Thoracic aorta (tissue), 2 donors: ENCODE measurements around the gene ZCCHC7. TPM values are rescaled to one million over a fixed set of nuclear protein-coding genes. Genes with fewer than 3 reads are reported as not detected.
A peak's percentile ranks its signal among the peaks of the same experiment; 100 is the strongest.

Experiments
- ATAC-seq: fragments of 150-250 bp; one replicate; pipeline ENCODE4 v1.8.0; 2017; ENCODE audit warnings: low read depth; ENCODE audit not compliant: insufficient number of reproducible peaks, low FRiP score
- DNase-seq: peaks from one replicate; pipeline ENCODE4 v3.0.0-alpha.2; 2020; ENCODE audit warnings: low spot score
- H3K27ac ChIP-seq, 2 donors: fragments of 200-600 bp; sonication (generic); 1 replicate in 1 of 2; 2 replicates in 1 of 2; pipeline ENCODE4 v1.5.1; 2016; ENCODE audit warnings: mild to moderate bottlenecking in 2 of 2, moderate library complexity in 2 of 2
- H3K27me3 ChIP-seq: fragments of 200-600 bp; sonication (generic); replicated peaks from 2 replicates; pipeline ENCODE4 v1.6.0; 2016; ENCODE audit warnings: mild to moderate bottlenecking; ENCODE audit not compliant: insufficient read depth
- H3K36me3 ChIP-seq: fragments of 200-600 bp; sonication (generic); one replicate; pipeline ENCODE4 v1.5.1; 2016
- H3K4me1 ChIP-seq, 2 donors: fragments of 200-600 bp; sonication (generic); 1 replicate in 1 of 2; 2 replicates in 1 of 2; pipeline versions ENCODE4 v1.5.1 to v1.6.0; 2016; ENCODE audit warnings: low read depth in 2 of 2, mild to moderate bottlenecking in 1 of 2; ENCODE audit not compliant: control insufficient read depth in 1 of 2
- H3K4me3 ChIP-seq: fragments of 200-600 bp; sonication (generic); 2 replicates; pipeline ENCODE4 v1.5.1; 2016; ENCODE audit warnings: mild to moderate bottlenecking
- H3K9me3 ChIP-seq: fragments of 200-600 bp; sonication (generic); 2 replicates; pipeline ENCODE4 v1.5.1; 2016
- total RNA-seq, 2 donors: library from RNA; depleted of rRNA; stranded (reverse); fragments of >200 nt; gene quantifications; one replicate each; pipeline versions ENCODE4 v1.1.0 to v1.2.3, GENCODE V29; 2016
- TF ChIP-seq, protein P1 (sequence below): fragments of 200-600 bp; sonication (generic); IDR thresholded peaks from one replicate; pipeline ENCODE4 v1.5.1; 2019; ENCODE audit warnings: antibody characterized with exemption

ZCCHC7 gene
- total RNA-seq, 2 donors from 2014 or later: 13.8 to 19.5 TPM

DNA sequence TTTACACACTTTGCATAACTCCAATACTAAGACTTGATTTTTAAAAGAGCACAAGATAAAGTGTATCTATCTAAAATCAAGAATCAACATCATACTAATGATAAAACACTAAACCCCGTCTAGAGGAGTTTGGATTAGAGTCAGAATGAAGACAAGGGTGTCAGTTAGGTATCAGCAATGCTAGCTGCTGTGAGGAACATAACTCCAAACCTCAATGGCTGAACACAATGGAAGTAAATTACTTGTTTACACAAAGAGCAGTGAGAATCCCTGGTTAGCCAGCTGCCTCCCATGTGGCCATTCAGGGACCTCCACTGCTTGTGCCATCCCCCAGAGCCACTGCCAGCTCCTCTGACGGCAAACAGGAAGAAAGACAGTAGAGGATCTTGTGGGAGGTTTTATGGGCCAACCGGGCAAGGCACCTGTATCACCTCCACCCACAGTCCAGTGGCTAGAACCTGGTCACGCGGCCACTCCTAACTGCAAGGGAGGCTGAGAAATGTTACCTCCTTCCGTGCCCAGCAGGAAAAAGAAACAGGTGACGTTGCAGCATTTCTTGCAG, 278.2 kb downstream of the ZCCHC7 start:
- Histone ChIP-seq H3K27ac (no peak overlapping the region), H3K4me1 (no peaks in the 10 kb centered on the region), H3K27me3 (no peaks in the 10 kb centered on the region), H3K36me3 (no peaks in the 10 kb centered on the region), H3K9me3 (no peaks in the 10 kb centered on the region), H3K4me3 (no peak overlapping the region)
- DNase-seq (no peak), ATAC-seq (no peak)
- TF ChIP-seq, protein P1, sequence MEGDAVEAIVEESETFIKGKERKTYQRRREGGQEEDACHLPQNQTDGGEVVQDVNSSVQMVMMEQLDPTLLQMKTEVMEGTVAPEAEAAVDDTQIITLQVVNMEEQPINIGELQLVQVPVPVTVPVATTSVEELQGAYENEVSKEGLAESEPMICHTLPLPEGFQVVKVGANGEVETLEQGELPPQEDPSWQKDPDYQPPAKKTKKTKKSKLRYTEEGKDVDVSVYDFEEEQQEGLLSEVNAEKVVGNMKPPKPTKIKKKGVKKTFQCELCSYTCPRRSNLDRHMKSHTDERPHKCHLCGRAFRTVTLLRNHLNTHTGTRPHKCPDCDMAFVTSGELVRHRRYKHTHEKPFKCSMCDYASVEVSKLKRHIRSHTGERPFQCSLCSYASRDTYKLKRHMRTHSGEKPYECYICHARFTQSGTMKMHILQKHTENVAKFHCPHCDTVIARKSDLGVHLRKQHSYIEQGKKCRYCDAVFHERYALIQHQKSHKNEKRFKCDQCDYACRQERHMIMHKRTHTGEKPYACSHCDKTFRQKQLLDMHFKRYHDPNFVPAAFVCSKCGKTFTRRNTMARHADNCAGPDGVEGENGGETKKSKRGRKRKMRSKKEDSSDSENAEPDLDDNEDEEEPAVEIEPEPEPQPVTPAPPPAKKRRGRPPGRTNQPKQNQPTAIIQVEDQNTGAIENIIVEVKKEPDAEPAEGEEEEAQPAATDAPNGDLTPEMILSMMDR: no peak

DNA sequence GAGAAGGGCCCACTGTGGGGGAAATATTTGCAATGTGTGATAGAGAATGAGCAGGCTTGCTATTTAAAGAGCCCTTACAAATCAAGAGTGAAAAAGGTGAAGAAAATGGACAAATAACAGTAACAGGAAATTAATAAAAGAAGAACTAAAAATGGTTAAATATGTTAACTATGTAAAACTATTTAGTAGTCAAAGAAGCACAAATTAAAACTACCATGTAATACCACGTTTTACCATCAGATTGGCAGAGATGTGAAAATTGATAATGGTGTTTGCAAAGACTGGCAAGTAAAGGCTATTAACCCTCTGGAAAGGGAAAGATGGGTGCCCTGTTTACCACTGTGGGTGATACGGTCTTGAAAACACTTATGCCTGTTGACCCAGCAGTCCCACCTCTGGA, 279.0 kb downstream of the ZCCHC7 start:
- Histone ChIP-seq H3K27ac (no peak overlapping the region), H3K9me3 (no peaks in the 10 kb centered on the region), H3K4me3 (no peak overlapping the region), H3K36me3 (no peaks in the 10 kb centered on the region), H3K4me1 (no peaks in the 10 kb centered on the region), H3K27me3 (no peaks in the 10 kb centered on the region)
- TF ChIP-seq, protein P1: no peak
- DNase-seq (no peak), ATAC-seq (no peak)

DNA sequence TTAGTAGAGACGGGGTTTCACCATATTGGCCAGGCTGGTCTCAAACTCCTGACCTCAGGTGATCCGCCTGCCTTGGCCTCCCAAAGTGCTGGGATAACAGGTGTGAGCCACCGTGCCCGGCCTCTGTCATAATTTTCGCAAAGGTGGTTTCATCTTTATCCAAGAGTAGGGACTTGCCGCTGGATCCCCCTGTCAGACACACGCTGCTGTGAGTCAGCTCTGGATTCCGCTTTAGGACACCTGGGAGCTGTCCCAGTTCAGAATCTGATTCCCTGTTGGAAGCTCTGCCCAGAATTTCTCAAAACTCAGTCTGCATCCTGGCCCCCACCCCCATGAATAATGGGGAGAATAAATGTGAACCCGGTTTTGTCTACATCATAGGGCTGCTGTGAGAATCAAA, 284.2 kb downstream of the ZCCHC7 start:
- Histone ChIP-seq H3K36me3 (no peaks in the 10 kb centered on the region), H3K27me3 (no peaks in the 10 kb centered on the region), H3K4me3 (no peak overlapping the region), H3K27ac (no peak overlapping the region), H3K4me1 (peaks cover 0 to 6% of the 10 kb centered on the region in 2 donors), H3K9me3 (no peaks in the 10 kb centered on the region)
- TF ChIP-seq, protein P1: no peak
- DNase-seq (no peak), ATAC-seq (no peak)

DNA sequence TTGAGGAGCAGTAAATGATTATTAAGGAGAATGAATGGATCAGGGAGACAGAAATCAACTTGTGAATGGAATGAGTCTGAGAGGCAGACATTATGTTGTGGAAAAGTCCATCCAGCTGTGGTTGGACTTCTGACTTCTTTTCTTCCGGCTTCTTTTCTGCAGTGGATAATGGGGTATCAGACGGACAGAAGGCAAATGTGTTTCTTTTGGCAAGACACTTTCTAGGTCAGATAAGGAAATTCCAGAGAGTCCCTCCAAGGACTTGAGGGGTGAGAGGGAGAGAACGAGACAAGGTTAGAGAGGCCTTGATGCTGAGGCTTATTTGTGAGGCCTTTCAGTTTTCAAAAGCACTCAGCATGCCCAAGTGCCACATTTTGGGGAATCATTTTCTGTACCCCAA, 285.0 kb downstream of the ZCCHC7 start:
- no peak overlapping the region for H3K4me3 ChIP-seq
- no peak for ATAC-seq
- H3K27ac ChIP-seq: peak overlapping the region; percentile 3 to 17
- TF ChIP-seq, protein P1: no peak
- no peaks in the 10 kb centered on the region for H3K27me3 ChIP-seq
- no peak for DNase-seq
- no peaks in the 10 kb centered on the region for H3K9me3 ChIP-seq
- H3K36me3 ChIP-seq: no peaks in the 10 kb centered on the region
- H3K4me1 ChIP-seq: peaks cover 0 to 6% of the 10 kb centered on the region in 2 donors

DNA sequence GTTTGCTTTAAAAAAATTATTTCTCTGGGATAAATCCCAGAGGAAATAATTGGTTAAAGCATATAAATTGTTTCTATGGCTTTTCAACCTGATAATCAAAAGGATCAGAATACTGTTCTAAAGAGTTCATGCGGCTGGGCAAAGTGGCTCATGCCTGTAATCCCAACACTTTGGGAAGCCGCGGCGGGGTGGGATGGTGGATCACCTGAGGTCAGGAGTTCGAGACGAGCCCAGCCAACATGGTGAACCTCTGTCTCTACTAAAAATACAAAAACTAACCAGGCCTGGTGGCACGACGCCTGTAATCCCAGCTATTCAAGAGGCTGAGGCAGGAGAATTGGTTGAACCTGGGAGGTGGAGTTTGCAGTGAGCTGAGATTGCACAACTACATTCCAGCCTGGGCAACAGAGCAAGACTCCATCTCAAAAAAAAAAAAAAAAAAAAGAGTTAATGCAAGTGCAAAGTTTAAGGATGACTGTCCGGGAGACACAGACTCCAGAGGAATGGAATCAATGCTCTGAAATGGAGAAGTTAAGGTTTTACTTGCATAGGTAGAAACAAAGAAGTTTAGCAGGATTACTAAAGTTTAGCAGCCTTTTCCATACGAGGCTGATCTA, 285.5 kb downstream of the ZCCHC7 start:
- Histone ChIP-seq H3K4me3 (no peak overlapping the region), H3K4me1 (peaks cover 0 to 6% of the 10 kb centered on the region in 2 donors), H3K27me3 (no peaks in the 10 kb centered on the region), H3K36me3 (no peaks in the 10 kb centered on the region), H3K27ac (peak overlapping the region; percentile 3 to 17), H3K9me3 (no peaks in the 10 kb centered on the region)
- no peak for DNase-seq
- no peak for ATAC-seq
- TF ChIP-seq, protein P1: no peak
